Retina (tissue), 1 donor: ENCODE data around the gene THTPA.

Source experiments
- DNase-seq: peaks from one replicate; pipeline ENCODE4 v3.0.0-alpha.2; 2016

THTPA gene, protein sequence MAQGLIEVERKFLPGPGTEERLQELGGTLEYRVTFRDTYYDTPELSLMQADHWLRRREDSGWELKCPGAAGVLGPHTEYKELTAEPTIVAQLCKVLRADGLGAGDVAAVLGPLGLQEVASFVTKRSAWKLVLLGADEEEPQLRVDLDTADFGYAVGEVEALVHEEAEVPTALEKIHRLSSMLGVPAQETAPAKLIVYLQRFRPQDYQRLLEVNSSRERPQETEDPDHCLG

GRCh38 chr14:23555882-23556699, at the start of gene THTPA:
Gene THTPA (plus strand): TSS chr14:23556271. CDS start chr14:23556758, 487 bp downstream.
- DNase-seq, result peak; percentile 97

DNA sequence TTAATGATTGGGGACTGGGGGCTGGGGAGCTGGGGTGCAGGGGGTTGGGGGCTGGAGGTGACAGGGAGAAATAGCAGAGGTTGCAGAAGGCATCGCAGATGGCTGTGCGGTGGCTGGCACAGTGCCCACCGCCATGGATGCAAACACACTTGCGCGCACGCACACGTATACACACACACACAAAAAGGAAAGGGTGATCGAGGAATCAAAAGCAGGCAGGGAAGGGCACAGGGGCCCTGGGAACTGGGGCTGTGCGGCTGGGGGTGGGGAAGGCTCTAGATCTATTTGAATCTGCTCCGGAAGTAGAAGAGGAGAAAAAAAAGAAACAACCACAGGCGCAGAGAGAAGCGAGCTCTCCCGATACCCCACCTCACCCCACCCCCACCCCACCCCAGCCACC, 43.9 kb upstream of the THTPA start:
- no peak for DNase-seq

DNA sequence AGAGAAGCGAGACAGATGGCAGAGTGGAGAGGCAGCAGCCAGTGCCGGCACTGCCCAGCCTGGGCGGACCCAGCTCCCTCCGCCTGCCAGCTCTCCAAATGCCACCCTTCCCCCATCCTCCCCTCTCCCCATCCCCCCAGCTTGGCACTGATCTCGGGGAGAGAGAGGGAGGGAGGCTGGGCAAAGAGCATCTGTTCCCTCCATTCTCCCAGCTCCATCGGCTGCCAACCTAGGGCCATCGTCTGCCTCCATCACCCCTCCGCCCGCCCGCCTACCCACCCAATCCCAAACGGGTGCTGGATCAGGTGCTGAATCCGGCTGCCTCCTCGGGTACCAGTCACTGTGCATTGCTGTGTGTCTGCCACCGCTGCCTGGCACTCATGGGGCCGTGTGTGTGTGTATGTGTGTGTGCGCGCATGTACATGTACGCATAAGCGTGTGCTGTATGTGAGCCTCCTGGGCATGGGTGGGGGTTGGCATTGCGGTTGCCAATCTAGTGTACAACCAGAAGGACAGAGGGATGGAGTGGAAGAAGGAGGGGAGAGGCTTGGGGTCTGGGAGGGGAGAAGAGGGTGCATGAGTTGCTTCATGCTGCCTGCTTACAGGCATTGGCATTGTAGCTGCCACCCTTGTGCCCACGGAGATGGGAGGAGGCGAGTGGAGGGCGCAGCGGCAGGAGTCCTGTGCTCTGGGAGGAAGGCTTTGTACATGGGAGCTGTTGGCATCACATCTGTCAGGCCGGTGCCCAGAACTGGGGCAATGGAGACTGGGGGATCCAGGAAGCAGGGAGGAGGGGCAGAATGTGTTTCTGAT, 42.9 kb upstream of the THTPA start:
- no peak for DNase-seq

DNA sequence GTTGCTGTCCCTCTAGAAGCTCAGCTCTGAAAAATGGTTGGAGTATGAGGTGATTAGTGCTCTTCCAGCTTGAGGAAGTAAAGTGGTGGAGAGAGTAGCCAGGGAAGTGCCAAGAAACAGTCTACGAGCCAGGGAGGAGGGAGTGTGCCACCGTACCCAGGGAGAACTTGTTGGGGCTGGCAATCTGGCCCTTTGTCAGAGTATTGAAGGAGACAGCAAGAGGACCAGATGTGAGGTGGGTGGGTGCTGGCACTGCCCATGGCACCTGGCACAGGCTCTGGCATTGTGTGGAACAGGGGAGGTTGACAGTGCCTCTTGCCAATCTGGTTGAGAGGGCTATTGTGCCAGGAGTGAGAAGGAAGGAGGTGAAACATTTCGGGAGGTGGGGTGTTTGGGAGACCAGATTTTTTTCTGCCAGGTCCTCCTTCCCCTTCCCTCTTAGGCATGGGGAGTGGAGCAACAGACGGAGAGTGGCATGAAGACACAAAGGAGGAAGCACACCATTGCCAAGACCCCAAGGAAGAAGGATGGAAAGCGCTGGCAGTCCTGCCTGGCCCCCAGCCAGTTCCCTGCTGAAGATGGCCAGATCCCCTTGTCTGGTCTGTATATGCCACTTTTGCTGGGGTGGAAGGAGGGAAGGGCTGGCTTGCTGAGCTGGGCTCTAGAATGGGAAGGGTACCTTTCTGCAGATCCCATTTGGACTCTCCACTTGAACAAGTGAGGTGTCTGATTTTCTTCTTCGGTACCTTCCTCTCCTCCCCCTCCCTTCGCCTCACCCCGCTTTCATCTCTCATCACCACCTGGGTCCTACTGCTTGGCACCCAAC, 42.0 kb upstream of the THTPA start:
- DNase-seq, result no peak

GRCh38 chr14:23514644-23514957, 41.5 kb upstream of the THTPA start:
- no peak for DNase-seq

- no peak for DNase-seq
These were observed 38.3 kb upstream of the THTPA start for GRCh38 chr14:23517650-23518326.

DNA sequence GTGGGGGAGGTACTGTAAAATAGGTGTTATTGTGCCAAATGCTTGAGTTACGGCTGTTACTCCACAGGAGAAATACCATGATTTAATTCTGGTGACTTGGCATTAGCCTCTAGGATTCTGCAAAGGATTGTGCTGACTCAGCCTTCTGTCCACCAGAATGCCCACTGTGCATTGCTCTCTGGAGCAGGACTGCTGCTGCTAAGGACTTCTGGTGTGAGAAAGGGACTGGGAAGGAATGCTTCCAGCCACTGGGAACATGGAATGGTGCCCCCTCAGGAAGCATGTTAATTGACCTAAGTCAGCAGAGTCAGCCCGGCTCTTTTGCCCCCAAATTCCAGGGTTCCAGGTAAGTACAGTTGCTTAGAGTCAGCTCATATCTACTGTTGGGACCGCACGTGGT, 37.4 kb upstream of the THTPA start:
- DNase-seq, result no peak

- DNase-seq, result no peak
These were observed 35.1 kb upstream of the THTPA start for GRCh38 chr14:23520899-23521533.

DNA sequence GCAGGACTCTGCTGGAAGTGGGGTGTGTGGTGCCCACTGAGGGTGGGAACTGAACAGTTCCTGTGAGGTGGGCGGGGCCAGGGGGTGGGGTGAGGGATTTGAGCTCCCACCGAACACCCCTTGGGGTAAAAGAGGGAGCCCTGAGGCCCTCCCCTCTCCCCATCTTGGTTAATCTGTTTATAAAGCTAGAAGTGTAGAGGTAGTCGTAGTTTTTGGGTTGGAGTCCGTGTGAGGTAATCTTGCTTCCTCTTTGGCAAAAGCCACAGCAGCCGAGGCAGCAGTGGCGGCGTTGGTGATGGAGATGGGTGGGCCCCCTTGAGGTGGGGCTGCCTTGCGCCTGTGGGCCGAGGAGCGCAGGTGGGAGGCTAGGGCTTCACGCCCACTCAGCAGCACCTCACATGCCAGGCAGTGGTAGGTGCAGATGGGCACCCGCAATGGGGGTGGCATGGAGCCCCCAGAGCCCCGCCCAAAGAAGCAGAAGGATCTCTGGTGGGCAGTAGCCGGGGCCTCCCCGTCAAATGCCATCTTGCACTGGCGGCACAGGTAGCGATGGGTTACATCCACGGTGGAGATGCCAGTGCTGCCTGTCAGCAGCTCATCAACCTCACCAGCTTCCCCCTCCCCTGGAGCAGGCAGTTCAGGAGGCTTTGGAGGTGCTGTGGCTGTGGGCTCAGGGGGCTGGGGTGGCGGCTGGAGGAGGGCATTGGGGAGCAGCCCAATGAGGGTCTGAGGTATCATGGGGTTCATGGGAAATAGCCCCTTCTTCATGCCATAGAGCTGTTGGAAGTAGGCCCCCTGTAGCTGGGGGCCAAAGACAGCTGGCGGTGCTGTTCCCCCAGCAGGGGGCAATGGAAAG, 34.1 kb upstream of the THTPA start:
- DNase-seq, result no peak

DNA sequence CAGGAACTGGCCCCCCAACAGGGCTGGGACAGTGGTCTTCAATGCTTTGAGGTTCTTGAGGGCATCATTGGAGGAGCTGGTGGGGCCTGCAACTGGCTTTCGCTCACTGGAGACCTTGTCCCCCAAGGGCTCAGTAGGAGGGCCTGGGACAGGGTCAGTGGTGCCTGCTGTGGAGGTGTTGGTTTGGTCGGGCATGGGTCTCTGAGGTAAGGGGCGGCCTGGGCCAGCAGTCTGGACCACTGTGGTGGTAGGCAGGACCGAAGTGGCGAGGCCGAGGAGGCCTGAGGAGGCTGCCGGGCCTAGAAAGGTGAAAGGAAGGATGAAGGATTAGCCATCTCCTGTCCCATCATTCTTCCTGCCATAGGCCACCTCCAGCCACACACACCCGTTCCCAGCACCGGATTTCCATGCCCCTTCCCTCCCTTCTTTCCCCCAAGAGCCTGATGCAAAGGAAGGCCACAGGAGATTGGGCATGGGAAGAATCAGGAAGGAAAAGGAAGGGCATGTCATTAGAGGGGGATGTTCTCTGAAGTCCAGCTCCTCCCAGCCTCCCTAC, 33.4 kb upstream of the THTPA start:
- no peak for DNase-seq

GRCh38 chr14:23523229-23524016, 32.6 kb upstream of the THTPA start:
- DNase-seq, result no peak

DNA sequence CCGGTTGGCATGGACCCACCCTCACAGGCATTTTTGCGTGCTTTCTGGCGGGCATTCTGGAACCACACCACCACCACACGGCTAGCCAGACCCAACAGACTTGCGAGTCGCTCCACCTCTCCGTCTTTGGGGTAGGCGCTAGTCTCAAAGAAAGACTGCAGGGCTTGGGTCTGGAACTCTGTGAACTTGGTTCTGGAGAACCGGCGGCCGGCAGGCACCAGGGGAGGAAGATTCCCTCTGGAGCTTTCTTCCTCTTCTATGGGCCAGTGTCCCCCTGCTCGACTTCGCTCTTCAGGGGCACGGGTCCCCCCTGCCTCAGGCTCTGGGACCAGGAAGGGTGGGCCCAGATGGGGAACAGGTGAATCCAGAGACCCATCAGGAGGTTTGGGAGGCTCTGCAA, 31.1 kb upstream of the THTPA start:
- no peak for DNase-seq

DNA sequence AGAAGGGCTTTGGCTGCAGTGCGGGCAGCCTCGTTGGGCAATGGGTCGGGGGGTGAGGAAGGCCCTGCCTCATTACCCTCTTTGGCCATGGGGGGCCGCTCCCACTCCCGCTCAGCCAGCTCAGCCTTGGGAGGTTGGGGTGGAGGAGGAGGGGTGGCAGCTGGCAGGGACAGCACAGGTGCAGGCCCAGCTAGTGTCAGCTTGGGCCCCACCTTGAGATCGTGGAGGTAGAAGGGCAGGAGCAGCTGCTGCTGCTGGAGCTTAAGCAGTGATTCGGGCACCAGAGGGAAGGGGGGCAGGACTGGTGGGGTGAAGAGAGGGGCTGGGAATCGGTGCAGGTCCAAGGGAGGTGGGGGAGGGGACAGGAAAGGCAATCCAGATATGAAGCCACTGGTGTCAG, 30.5 kb upstream of the THTPA start:
- no peak for DNase-seq

DNA sequence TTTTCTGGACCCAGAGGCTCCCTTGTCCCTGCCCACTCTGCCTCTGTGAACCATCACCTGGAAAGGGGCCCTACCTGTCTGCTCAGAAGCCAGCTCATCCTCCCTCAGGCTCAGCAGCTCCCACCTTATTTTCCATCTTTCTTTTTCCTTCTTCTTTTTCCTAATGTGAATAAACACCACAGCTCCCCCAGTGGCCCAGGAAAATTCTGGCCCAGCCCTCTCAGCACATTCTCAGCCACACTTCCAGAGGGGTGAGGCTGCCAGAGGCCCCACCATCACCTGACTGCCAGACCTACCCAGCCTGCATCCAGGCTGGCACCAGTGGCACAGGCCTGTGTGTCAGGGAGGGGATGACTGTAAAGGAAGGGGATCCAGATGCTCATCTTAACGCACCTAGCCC, 27.5 kb upstream of the THTPA start:
- DNase-seq, result no peak

- DNase-seq, result no peak
These were observed 27.1 kb upstream of the THTPA start for GRCh38 chr14:23529016-23529415.

DNA sequence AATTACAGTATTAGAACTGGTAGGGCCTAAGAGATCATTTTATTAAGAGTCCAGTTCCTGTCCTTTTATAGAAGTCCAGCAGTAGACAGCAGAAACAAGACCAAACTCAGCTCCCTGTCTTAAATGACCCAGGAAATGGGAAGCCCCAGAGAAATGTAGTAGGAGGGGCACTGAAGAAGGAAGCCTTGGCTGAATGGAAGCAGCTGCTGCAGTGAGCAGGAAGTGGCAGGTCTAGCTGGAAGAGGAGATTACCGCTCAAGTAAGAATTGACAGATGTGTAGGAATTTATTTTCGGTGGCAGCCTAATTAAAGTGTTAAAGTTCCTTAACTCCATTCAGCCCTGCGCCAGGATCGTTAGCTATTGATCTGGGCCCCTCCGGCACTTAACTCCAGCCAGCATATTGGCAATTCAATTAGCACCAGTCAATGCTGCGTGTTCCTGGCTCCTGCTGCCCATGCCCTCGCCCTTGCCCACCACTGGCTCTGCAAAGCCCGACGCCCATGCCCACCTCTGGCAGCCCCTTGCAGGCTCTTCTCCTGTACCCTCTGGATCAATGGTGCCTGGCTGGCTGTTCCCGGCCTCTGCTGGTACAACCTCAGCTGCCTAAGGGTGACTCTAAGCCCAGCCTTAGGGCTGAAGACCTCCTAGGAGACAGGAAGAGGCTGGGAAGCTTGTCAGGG, 25.6 kb upstream of the THTPA start:
- DNase-seq, result peak; percentile 37

- no peak for DNase-seq
These were observed 24.7 kb upstream of the THTPA start for GRCh38 chr14:23531391-23531790.

DNA sequence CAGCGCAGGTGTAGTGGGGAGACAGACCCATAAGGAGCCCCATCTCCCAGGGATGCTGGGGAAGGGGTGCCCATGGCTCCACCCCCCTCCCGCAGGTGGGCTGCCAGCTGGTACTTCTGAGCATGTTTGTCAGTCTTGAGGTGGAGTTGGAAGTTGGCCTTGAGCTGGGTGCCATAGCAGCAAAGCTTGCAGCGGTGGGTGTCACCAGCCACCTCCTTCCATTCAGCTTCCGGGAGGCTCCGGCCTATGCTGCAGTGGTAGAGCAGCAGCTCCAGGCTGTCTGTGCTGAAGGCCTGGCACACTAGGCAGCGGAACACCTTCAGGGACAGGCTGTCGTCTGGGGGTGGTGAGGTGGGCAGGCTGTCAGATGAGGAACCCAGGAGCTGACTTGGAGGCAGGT, 23.4 kb upstream of the THTPA start:
- no peak for DNase-seq
